T-helper 2 cell treated with Interferon-gamma antibody and Interleukin-4, amounts not matched to agents 100 ng/mL and 5 ng/mL, for 36 hours (primary cell): ENCODE measurements around the gene MARF1. TPM values are rescaled to one million over a fixed set of nuclear protein-coding genes. Genes with fewer than 3 reads are reported as not detected.

Experiments used
- total RNA-seq: library from RNA; stranded (reverse); gene quantifications from 2 replicates; pipeline ENCODE4 v1.2.3, GENCODE V29; 2022

MARF1 gene
- total RNA-seq, 1 donor from 2014 or later, result 63.0 TPM

Other genes starting within 250 kb of the MARF1 start
- not detected in 2 replicates for gene MPV17L, start 247.4 kb downstream of the MARF1 start, total RNA-seq
- 3.9 and 4.0 TPM in 2 replicates for gene BMERB1, start 208.6 kb downstream of the MARF1 start, total RNA-seq
- gene NDE1, start 7.1 kb upstream of the MARF1 start, total RNA-seq, result 107 and 111 TPM in 2 replicates
- gene MYH11, start 213.9 kb upstream of the MARF1 start, total RNA-seq, result not detected in 2 replicates
- 33.1 and 41.4 TPM in 2 replicates for gene CEP20, start 245.4 kb upstream of the MARF1 start, total RNA-seq